ENCODE results near the gene FUNDC1.

FUNDC1 gene

DNA sequence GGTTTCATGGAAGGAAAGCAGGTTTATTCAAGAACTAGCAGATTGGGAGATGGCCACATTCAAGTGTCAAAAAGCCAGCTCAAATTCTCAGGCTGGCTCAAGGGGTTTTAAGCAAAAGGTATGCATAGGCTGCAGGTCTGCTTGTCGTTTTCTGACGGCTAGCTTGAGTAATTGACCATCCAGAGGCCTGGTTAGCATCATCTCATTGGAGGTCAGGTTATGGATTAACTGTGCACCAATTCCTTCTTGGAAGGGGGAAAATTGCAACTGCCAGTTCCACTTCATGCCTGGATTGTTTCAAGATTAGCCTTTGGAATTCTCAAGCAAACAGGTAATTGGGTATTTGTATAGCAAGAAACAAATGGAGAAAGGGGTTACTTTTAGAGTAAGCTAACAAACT lies 62.1 kb downstream of the FUNDC1 start:
- no peak for DNase-seq (ENCODE audit: low spot score)

DNA sequence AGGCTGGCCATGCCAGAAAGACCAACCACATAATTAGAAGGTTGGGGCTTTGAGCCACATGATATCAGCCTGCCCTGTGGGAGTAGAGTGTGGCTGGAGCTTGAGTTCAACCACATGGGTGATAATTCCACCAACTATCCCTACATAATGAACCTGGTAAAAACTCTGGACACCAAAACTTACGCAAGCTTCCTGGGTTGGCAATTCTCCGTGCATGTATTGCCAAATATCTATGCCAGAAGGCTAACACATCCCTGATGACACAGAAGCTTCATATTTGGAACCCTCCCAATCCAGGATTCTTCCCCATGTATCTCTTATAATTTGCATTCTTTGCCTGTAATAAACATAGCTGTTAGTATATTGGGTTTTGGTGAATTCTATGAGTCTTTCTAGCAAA lies 68.2 kb downstream of the FUNDC1 start:
- no peak for DNase-seq (ENCODE audit: low spot score)

All from hematopoietic multipotent progenitor cell treated with erythropoietin and hydrocortisone succinate and interleukin-3 and kit ligand, for 15 days (in vitro differentiated cells).